Ecto neural progenitor cell (in vitro differentiated cells): ENCODE data around the gene SLC7A4.

Experiments
- DNase-seq: peaks from one replicate; pipeline ENCODE4 v3.0.0-alpha.2; 2018; ENCODE audit warnings: low spot score

The SLC7A4 gene

DNA sequence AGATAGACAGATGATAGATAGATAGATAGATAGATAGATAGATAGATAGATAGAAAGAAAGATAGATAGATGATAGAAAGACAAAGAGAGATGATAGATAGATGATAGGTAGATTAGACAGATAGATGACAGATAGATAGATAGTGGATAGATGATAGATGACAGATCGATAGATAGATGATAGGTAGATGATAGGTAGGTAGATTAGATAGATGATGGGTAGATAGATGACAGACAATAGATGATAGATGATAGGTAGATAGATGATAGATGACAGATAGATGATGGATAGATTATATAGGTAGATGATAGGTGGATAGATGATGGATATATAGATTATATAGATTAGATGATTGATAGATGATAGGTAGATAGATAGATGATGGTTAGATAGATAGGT lies 46.0 kb downstream of the SLC7A4 start:
- DNase-seq: no peak

DNA sequence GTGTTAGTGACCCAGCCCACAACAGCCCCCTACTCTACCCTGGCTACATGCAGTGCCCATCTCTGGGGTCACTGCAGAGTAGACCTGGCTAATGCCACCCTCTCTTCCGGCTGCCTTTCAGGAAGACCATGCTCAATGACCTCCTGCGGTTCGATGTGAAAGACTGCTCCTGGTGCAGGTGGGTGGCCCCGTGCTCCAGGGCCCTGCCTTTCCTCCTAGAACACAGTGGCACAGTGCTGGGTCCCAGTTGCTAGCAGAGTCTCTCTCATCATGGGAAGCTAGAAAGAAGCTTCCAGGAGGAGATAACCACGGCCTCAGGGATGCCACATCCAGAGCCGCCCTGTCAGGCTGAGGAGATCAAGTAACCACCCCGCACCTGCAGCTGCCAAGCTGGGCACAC lies 46.6 kb downstream of the SLC7A4 start:
- DNase-seq: no peak

DNA sequence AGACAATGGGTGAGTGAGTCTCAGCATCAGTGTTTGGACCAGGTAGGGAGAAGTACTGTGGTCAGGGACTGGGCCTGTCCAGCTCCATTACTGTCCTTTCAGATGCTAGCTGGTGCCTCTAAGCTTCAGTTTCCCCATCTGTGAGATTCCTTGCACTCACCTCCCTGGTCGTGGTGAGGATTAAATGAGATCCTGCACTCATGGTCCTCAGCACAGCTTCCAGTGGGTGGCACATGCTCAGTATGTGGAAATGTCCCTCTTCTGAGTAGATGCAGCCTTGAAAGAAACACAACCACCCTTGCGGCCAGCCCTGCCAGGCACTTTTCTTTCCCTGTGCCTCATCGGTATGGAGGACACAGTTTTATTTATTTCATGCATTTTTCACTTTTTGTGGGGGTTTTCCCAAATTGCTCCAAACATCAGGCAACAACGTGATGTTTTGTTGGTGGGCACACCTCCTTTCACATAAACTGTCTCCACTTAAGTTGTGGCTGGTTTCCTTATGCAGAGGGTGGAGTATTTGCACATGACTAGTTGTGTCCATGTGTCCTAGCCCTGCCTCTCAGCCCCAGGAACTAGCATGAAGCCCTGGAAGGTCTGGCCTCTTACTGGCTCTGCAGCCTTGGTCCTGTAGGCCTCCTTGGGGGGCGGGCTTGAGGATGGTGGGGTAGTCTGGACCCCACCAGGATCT lies 49.1 kb downstream of the SLC7A4 start:
- no peak for DNase-seq

DNA sequence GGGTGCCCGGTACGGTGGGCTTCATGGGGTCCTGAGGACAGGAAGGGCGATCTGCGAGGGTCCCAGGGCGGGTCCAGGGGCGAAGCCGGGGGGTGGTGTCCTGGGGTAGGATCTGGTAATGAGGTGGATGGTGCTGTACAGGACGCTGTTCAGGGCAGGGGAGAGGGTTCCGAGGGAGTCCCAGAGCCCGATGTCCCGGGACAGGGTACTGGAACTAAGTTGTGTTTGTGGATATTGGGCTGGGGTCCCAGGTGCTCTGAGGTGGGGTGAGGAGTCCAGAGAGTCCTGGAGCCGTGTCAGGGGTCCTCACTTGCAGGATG lies 49.8 kb downstream of the SLC7A4 start:
- no peak for DNase-seq

DNA sequence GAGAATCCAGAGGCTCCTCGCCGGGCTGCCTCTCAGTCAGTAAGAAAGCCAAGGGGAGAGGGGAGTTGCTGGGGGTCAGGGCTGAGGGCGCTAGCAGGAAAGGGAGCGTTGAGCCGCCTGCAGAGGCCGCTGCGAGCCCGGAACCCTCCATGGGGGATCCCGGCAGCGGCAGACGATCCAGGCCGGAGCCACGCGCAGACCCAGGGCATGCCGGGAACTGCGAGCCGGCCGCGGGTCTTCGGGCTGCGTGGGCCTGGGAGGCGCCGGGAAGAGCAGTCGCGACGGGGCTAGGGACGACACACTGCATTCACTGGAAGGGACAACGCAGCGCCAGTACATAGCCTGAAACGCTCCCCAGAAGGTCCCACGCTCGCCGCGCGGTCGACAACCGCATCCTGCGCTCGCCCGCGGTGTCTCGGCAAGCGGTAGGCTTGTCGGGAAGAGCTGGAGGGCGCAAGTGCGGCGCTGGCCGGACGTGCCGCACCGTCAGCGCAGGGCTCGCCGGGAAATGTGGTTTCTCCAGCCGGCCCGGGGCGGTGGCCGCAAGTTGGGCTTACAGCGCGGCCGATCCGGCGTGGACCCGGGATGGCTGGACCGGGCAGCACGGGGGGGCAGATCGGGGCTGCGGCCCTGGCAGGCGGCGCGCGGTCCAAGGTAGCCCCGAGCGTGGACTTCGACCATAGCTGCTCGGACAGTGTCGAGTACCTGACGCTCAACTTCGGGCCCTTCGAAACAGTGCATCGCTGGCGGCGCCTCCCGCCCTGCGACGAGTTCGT lies 50.4 kb downstream of the SLC7A4 start, which contains the start of gene LZTR1:
Gene LZTR1, plus strand, starts transcription at position 511 of the 776 bp plus-strand sequence. Its CDS starts 75 bp downstream, at position 586.
- DNase-seq: peak; percentile 90

DNA sequence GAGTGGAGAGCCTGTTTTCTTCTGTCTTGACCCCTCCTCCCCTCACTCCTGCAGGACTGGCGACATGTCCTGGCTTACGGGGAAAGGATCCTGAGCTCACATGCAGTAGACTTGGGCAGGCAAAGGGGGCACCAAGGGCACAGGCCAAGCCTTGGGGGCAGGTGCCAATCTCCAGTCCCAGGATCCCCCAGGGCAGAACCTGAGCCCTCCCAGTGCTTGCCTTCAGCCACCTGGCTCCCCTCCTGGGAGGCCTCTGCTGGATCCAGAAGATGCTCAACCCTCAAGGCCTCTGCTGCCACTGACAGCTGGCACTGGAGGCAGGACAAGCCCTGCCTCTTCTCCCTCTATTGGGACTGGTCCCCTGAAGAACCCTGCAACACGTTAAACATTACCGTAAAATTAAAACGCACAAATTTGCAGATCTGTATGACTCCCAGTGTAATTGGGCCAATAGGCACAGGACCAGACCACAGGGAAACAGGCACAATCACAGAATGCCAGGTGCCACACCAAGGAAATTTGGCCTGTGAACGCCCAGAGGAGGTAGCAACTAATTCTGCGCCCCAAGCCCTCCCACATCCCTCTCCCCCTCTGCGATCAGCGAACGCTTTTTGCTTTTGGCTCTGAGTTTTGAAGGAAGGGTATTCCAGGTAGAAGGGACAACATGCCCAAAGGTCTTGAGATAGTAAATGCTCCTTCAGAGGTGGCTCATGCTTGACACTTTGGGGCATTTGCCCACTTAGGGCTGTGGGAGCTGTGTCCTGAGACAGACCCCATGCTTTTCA lies 51.2 kb downstream of the SLC7A4 start:
- DNase-seq: no peak

DNA sequence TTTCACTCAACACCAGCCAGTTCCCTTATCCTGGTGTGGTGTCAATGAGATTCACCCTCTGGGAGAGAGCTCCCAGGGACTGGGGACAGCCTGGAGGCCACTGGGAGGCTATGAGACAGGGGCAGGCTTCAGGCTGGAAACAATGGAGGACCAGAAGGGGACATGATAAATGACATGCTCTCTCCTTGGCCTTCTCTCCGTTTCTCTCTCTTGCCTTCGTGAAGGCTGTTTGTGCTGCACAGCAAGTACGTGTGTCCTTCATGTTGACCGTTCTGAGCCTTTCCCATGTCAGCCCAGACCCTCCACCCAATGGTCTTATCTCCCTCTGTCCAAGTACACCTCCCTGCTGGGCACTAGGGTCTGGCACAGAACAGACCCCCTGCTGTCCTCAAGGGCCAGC lies 51.8 kb downstream of the SLC7A4 start:
- no peak for DNase-seq

DNA sequence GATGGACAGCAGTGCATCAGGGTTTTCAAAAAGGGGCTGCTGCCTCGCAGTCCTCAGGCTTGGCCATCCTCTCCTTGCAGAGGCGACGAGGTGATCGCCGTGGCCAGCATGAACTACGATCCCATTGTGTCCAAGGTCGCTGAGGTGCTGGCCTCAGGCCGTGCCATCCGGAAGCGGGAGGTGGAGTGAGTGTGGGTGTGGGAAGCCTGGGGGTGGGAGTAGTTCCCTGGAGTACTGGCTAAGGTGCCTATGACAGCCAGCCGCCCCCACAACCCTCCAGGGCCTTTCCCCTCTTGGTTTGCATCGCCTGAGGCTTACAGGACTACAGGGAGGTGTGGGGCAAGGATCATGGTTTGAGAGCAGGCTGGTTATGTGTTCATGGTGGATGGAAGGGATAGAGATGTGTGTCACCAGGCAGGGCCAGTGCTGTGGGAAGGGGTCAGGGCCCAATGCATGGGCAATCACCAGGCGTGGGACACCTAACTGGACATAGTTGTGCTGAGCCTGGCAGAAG lies 52.4 kb downstream of the SLC7A4 start:
- no peak for DNase-seq

DNA sequence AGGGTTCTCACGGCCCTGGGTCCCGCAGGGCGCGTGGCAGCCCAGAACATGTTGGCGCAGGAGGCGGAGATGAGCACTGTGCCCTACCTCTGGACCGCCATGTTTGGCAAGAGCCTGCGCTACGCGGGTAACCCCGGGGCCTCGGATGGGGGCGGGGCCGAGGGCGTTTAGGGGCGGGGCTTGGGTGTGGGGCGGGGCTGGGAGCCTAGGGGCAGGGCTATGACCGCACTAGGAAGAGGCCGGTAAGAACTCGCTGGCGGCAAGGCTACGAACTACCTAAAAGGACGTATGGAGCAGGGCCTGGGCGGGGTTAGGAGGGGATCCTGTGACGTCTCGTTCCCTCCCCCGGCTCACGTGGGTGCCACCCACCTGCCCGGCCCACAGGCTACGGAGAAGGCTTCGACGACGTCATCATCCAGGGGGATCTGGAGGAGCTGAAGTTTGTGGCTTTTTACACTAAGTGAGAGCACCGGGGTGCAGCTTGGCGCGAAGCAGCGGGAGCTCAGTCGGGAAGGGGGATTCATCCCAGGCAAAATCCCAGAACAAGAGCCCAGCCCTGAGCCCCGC lies 53.0 kb downstream of the SLC7A4 start:
- DNase-seq: peak; percentile 93
